DND-41 (cell line): ENCODE measurements around the gene PRKAB1.

ENCODE experiments used
- EZH2 ChIP-seq: IDR thresholded peaks from 3 replicates; pipeline ENCODE4 v1.6.1; 2012; ENCODE audit warnings: borderline replicate concordance, low read depth, mild to moderate bottlenecking, moderate library complexity, low read length, inconsistent platforms; ENCODE audit not compliant: severe bottlenecking
- TF ChIP-seq, protein P1 (sequence below): IDR thresholded peaks from 2 replicates; pipeline ENCODE4 v1.5.1; 2012; ENCODE audit warnings: borderline replicate concordance, low read length, moderate library complexity, mild to moderate bottlenecking; ENCODE audit not compliant: poor library complexity, severe bottlenecking; ENCODE audit errors: extremely low read depth

GRCh38 chr12:119700078-119700477 lies 32.1 kb downstream of the PRKAB1 start:
- TF ChIP-seq, protein P1, sequence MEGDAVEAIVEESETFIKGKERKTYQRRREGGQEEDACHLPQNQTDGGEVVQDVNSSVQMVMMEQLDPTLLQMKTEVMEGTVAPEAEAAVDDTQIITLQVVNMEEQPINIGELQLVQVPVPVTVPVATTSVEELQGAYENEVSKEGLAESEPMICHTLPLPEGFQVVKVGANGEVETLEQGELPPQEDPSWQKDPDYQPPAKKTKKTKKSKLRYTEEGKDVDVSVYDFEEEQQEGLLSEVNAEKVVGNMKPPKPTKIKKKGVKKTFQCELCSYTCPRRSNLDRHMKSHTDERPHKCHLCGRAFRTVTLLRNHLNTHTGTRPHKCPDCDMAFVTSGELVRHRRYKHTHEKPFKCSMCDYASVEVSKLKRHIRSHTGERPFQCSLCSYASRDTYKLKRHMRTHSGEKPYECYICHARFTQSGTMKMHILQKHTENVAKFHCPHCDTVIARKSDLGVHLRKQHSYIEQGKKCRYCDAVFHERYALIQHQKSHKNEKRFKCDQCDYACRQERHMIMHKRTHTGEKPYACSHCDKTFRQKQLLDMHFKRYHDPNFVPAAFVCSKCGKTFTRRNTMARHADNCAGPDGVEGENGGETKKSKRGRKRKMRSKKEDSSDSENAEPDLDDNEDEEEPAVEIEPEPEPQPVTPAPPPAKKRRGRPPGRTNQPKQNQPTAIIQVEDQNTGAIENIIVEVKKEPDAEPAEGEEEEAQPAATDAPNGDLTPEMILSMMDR, result no peak
- no peak for TF ChIP-seq EZH2
